NCI-H2081 treated with DMSO at 0.1 percent for 48 hours (cell line): ENCODE data around the gene EPHB3.

ENCODE experiments used
- DNase-seq: peaks from one replicate; lab custom pipeline; 2025; lab: John Stamatoyannopoulos, UW

EPHB3 gene

DNA sequence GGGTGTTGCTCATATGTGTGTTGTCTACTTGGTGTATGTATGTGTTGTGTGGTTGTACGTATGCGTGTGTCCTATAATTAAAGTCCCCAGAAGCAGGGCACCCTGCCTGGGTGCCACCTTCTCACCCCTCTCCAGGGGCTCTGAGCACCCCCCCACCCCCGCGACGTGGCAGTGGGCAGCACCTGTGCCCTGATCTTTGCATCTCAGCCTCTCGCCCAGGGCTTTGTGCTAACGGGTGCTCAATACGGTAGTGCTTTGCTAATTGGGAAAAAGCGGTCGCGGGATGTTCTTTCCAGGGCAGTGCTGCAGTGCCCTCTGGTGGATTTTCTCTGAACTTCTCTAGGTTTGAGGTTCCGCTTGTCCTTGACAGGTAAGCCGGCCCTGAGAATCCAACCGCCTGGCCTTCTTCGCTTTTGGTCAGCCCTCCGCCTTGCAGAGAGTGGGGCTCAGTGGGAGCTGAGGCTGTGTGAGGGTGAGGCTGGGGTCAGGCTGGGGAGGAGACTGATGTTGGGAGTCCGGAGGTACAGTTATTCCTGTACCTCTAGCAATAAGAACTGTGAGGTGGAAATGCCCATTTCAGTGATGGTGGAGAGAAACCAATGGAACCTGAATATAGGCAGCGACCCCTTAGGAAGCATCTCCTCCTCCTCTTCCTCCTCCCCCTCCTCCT, 17.6 kb upstream of the EPHB3 start:
- peak; percentile 68 for DNase-seq

DNA sequence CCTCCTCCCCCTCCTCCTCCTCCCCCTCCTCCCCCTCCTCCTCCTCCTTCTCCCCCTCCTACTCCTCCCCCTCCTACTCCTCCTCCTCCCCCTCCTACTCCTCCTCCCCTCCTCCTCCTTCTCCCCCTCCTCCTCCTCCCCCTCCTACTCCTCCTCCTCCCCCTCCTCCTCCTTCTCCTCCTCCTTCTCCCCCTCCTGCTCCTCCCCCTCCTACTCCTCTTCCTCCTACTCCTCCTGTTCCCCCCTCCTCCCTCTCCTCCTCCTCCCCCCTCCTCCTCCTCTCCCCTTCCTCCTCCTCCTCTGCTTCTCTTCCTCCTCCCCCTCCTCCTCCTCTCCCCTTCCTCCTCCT, 17.1 kb upstream of the EPHB3 start:
- DNase-seq, result no peak

DNA sequence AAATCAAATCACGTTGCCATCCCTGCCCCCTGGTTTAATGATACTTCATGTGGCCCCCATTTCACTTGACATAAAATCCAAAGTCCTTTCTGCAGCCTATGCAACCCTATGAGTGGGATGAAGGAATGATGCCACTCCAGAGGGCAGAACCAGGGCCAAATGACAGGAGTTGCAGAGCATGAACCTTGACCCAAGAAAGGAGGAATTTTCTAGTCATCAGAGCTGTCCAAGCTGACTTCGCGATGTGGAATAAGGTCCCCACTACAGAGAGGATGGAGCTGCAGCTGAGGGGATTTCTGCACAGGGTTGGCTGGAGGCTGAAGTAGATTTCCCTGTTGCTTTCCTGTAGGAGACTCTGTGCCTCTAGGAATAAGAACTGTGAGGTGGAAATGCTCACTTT, 15.8 kb upstream of the EPHB3 start:
- DNase-seq, result no peak

DNA sequence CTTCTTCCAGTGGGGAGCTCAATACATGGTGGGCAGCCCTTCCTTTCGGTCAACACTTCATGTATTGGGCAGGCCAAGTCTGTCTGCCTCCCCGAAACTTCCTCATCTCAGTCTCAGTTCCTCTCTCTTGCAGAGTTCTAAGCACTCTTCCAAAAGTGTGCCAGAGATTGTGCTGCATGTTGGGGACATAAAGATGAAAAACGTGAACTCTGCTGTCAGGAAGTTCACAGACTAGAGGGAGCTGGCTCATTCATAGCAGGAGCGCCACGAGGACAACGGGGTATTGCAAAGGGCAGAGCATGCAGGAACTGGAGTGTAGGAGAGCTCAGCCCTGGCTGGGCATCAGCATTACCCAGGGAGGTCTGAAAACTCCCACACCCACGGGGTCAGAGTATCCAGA, 15.3 kb upstream of the EPHB3 start:
- no peak for DNase-seq

DNA sequence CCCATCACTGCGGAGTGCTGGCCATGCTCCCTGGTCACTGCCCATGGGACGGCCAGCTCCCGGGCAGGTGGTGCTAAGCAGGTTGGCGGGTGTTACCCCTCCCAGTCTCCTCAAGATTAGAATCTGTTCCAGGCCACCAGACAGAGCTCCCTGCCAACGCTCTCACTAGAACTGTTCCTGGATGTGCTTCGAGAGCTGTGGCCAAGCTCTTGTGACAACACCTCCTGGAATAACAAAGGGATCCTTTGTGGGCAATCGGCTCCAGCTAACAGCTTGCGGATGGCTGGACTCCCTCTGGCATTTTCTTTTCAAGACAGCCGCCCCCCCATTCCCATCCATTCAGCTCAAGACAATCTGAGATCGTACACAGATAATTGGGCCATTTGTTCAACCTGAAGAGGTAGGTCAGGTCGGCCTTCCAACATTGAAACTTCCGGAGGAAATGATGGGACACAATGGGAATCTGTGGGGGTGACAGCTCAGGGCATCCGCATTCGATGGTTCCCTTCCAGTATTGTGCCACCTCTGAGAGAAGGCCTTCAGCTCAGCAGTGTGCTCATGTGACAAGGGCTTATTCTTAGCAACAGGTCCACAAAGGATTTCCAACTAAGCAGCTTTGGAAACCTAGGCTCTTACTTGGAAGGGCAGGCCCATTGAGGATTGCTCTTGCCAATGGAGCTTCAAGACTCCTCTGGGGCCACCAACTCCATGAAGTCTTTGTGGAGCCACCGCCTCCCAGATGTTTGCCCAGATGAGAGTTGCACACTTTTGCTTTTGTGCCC, 11.6 kb upstream of the EPHB3 start:
- no peak for DNase-seq

DNA sequence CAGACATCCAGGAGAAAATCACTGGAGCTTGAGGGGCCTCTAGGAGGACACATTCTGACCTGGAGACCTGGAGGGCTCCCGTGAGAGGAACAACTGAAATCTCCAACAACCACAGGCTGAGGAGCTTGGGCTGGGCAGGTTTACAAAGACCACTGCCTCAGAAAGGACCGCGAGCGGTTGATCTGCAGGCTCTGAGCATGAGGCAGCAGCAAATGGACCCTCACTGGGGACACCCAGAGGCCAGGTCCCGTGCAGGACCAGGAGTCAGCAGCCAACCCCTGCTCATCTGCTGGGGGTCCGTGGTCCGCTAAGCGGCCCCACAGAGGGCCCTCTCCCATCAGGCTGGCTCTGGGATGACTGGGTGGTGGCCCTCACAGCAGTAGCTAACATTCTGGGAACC, 10.5 kb upstream of the EPHB3 start:
- DNase-seq, result no peak

DNA sequence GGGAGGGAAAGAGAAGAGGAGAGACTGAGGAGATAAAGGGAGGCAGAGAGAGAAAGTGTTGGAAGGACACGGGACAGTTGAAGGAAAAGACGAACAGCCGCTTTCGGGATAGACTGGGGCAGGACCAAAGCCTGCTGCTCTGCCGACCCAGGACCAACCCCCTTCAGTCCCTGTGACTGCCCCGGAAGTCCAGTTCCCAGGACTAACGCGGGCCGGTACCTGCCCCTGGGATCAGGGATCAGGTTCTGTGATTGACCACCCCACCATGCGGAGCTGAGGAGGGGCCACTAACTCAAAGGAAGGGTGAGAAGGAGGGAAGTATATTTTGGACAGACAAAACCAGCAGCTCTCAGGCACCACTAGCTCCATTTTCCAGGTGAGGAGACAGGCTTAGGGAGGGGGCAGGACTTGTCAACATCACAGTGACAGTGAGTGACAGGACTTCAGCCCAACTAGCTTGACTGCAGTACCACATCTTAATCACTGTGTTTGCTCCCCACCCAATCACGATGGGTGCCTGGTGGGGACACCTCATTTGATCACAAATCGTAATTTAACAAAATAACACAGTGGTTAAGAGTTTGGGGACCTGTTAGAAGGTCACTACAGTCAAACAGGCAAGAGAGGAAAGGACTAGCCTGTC, 9.8 kb upstream of the EPHB3 start:
- no peak for DNase-seq

DNA sequence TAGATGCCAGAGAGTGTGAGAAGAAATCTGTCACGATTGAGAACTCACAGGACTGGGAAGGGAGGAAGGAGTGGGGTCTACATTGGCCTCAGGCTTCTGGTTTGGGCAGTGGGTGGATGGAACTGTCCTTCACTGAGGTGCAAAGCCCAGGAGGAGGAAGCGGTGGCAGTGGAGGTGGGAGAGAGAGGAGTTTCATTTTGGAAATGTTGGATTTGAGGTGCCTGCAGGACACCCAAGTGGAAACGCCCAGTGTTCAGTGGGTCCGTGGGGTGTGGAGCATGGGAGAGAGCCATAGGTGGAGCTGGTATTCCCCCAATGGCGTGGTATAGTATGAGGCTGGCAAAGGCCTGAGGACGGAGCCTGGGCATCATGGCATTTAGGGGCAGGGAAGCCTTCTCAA, 9.3 kb upstream of the EPHB3 start:
- DNase-seq, result no peak

DNA sequence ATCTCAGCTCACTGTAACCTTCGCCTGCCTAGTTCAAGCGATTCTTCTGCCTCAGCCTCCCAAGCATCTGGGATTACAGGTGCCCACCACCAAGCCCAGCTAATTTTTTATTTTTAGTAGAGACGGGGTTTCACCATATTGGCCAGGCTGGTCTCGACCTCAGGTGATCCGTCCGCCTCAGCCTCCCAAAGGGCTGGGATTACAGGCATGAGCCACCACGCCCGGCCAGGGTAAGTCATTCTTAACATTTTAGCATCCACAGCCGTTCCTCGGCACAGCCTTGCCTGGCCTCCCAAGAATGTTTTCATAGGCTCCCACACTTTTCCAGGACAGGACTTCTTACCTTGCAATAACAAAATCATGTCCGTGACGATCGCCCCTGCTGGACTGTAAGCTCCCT, 8.7 kb upstream of the EPHB3 start:
- DNase-seq, result no peak

DNA sequence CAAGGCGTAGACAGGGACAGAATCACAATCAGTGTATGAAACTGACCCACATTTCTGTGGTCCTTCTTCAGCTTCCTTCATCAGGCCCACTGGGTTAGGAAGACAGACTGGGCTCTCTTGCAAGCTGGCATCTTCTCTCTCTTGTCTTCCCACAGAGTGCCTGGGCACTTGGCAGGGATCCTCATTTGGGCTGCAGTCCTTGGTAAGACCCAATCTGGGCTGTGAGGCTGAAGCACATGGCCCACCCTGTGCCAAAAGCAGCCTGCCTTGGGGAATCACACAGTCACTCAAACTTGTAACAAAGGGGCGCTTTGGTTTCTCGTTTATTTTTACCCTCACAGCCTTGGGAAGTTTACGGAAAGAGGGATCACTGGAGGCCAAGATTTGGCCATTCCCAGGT, 8.2 kb upstream of the EPHB3 start:
- no peak for DNase-seq

DNA sequence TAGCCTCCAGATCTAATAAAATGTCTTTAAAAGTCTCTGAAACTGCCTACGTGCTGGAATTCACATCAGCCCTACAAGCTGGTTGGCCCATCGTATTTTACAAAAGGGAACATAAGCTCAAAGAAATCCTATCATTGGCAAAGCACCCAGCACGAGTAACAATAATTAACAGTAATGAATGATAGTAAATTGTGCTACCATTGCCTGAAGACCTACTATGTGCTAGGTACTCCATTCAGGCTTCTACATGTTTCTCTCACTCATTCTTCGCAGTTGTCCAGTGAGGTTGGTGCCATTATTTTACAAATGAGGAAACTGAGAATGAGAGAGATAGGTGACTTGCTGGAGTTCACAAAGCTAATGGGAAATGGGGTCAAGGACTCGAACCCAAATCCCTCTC, 7.1 kb upstream of the EPHB3 start:
- no peak for DNase-seq

DNA sequence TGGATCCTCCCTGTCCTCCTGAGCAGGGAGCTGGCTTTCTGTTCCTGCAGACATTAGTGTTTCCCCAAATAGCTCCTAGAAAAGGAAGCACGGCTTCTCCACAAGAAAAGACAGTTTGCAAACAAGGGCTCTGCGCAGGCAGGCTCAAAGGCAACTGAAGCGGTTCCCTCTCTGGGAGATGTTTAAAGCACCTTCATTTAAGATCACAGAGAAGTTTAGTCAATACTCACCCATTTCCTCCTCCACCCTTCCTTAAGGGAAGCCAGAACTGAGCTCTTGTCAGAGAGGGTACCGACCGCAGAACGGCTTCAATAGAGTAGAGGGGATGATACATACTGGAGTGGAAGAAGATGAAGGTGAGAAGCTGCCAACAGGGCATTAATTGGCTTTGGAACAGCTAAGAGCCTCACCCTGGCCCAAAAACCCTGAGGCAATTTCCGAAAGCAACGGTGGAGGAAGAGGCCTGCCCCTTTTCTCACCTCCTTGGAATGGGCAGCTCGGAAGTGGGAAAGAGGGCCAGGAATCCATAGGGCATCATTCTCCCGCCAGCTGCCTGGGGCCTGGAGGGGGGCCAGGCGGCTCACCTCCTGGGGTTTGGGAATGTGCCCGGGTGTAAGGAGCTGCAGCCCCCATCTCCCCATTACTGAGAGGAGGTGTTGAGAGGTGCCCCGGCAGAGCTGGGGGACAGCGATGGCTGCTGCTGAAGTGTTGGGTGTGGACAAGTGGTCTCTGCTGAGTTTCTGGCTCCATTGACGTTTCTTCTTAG, 4.8 kb upstream of the EPHB3 start:
- no peak for DNase-seq

DNA sequence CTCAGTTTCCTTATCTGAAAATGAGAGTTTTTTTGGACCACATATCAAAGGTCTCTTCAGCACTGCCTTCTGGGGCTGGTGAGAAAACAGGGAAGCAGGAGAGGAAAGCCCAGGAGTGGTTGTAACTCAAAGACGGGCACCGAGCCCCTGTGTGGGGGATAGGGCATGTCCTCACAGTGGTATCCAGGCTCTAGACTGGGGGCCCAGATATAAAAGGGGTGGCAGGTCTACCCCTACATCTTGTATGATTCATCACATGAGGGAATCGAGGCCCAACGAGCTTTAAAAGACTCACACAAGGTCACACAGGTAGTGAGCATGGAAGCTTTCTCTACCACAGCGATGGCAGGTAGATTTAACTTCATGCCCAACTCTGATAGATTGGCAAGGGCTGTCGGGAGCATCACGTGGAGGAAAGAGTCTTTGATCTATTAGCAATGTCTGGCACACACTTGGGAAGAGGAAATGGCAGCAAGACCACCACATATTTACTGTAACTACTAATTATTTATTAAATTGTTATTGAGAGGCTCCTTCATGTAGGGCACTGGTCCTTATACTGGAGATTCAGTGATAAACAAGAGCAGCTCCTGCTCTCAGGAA, 4.1 kb upstream of the EPHB3 start:
- DNase-seq, result no peak

DNA sequence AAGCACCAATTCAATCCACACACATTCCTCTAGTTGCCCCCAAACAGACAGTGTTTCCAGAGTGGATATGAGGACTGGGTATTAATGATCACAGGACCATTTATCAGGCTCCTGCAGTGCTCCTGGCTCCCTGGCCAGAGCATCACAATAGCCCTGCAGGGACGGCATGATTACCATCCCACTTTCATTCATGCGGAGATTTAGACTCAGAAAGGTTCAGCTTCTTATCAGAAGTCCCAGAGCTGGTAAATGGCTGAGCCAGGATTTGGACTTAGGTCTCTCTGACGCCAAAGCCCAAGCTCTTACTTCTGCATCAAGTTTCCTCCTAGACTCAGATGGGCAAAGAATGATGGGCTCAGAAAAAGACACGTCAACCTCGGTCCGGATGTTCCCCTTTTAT, 2.9 kb upstream of the EPHB3 start:
- DNase-seq, result no peak

DNA sequence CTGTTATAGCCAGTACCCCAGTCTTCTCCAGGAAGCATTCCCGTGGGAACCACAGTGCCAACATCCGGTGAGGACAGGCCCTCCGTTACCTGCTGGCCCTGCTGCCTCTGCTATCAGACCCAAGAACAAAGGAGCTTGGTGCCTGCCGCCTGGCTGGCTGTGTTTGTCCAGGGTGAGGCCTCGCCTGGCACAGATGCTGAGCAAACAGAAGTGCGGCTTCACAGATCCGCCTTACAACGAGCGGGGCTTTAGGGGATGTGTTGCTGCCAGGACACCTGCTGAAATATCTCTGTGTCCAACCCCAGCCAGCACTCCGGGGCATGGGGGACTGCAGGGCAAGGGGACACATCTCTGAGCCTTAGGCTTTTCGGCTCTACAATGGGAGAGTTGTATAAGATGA, 2.2 kb upstream of the EPHB3 start:
- peak; percentile 42 for DNase-seq

DNA sequence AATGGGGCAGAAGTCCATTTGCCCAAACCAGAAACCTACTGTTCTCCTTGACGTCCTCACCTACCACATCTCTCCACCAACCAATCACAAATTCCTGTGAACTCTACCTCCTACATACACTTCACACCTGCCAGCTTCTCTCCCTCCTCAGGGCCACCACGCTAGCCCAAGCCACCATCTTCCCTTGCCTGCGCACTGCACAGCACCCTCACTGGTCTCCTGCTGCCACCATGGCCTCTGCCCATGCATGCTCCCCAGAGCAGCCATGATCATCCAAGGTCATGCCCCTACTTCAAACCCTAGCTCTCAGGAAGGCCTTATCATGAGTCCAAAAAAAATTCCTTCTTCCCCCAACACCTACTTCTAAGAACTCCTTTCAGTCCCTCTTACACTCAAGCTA, 1.1 kb upstream of the EPHB3 start:
- DNase-seq, result no peak

DNA sequence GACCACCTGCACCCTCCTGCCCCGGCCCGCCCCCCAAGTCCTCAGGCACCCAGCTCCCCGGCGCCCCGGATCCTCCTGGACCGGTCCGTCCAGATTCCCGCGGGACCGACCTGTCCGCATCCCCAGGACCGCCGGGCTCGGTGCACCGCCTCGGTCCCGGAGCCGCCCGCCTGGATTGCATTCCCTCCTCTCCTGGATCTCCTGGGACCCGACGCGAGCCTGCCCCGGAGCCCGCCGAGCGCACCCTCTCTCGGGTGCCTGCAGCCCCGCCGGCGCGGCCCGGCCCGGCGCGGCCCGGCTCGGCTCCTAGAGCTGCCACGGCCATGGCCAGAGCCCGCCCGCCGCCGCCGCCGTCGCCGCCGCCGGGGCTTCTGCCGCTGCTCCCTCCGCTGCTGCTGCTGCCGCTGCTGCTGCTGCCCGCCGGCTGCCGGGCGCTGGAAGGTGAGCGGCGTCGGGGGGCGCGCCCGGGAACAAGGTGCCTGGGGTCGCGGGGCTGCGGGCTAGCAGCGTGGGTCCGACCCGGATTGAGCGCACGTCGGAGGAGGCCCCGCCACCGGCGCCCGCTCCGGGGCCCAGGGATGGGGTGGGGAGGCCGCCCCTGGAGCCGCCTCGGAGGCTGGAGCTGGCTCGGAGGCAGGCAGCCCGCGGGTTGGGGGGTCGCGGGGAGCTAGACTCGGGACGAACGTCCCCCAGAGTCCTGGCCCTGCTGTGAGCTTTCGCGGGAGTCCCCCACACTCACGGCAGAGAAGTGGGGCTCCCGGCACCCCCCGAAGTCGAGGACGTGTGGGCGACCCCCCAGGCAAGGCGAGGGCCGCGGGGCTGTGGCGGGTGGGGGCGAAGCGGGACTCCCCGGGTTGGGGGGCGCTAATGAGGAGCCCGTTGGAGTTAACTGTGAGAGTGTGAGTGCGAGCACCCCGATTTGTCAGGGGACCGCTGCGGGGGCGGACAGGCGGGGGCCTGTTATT, 610 bp downstream of the EPHB3 start:
- DNase-seq, result no peak

DNA sequence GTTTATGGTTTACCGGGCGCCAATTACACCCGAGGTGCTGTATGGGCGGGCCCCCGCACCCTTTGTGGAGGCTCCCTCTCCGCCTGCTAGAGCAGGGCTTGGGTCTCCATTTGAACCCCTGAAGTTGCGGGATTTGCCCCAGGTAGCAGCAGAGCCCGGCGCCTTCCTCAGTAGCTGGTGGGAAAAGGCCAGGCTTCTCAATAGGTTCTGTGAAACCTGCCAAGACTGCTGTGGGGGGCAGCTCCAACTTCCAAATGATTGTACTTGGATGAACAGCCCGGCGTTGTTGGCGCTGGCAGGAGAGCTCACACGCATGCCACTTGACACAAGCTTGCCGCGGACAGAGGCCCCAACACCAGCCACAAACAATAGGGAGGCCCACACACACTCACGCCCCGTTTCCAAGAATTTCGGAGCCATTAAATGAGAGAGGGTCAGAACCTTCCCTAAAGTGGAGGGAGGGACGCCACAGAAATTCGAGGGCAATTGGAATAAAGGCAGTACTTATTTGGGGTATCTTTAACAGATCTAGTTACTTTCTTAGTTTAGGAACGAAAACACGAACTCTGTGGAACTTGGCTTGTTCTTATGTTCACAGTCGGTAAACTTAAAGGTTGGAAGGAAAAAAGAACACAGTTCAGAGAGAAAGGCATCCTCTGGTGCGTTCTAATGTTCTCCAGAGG, 1.4 kb downstream of the EPHB3 start:
- DNase-seq, result no peak

DNA sequence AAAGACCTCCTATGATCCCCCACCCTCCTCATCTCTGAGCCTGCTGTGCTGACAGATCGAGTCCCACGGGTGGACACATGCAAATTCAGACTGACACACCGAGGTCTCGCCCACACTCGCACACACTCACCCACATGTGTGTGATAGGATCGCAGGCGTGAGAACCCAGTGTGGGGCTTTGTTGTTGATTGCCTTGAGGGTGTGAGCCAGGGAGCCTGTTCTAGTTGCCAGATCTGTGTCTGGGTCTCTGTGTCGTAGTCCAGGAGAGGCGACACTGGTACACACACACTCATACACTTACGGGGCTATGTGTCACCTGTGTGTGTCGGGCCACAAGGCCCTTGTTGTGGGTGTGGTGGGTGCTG, 2.0 kb downstream of the EPHB3 start:
- no peak for DNase-seq

DNA sequence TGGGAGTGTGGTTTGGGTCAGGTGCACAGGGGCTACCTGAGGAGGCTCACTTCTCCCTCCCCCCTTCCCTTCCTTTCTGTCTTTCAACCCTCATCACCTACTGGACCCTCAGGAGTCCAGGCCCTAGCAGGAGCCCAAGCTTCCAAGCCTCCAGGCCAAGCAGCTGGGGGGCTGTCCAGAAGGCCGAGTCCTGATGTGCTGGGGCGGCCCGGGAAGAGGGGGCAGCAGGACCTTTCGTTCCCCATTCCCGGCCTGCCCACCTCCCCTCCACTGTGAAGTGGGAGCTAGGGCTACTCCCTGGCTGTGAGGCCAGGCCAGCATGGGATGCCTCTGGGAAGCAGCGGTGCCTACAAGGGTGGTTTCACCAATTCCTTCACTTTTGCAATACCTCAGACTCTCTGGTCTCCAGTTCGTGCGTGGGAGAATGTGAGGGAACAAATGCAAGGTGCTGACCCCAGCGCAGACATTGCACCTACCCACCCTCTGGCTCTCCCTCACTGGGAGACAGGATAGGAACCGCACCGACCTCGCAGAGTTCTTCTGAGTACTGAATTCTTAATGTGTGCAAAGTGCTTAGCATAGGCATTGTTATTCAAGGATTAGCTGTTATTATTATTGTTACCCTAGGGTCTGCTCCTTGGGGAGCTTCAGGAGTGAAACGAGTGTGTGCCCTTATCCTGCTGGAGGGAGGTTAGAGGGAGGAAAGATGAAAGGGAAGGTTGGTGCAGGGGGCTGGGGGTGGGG, 2.5 kb downstream of the EPHB3 start:
- DNase-seq, result no peak
